ENCODE data around the gene AOC2.
"Not testable (repeated sequence)": the region's sequence is repeated elsewhere in the genome, so short reads cannot be mapped to it uniquely, and the experiment has no call there.

Gene AOC2

DNA sequence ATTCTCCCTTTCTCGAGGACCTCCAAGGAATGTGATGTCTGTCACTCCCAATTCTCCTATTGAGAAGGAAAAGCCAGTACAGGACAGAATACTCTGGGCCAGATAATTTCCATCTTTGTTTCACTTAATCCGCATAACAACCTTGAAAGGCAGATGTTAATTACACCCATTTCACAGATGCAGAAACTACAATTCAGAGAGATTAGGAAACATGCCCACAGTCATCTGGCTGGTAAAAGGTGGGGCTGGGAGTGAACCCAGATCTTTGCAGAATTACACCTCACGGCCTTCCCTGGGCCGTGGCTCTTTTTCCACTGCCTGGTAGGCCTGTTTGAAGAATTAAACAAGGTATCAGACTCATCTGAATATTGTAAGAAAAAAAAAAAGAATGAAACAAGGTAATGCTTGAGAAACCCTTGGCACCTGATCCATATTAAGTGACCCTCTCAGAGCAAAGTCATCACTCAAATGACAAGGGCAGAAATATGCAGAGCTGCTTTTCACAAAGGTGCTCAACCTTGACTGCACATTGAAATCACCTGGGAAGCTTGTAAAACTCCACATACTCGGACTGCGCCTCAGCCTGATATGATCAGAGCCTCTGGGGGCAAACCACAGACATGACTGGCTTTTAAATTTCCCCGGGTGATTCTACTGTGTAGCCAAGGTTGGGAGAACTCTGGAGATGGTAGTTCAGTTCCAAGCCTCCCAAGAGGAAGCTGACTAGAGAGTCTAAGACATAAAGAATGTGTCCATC lies 39.6 kb downstream of the AOC2 start:
- no peak for DNase-seq

DNA sequence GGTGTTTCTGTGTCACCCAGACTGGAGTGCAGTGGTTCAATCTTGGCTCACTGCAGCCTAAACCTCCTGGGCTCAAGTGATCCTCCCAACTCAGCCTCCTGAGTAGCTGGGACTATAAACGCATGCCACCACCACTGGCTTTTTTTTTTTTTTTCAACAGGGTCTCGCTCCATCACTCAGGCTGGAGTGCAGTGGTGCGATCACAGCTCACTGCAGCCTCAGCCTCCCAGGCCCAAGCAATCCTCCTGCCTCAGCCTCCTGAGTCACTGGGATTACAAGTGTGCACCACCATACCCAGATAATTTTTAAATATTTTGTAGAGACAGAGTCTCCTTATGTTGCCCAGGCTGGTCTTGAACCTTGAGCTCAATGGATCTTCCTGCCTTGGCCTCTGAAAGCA lies 41.4 kb downstream of the AOC2 start:
- DNase-seq = not testable (repeated sequence)

DNA sequence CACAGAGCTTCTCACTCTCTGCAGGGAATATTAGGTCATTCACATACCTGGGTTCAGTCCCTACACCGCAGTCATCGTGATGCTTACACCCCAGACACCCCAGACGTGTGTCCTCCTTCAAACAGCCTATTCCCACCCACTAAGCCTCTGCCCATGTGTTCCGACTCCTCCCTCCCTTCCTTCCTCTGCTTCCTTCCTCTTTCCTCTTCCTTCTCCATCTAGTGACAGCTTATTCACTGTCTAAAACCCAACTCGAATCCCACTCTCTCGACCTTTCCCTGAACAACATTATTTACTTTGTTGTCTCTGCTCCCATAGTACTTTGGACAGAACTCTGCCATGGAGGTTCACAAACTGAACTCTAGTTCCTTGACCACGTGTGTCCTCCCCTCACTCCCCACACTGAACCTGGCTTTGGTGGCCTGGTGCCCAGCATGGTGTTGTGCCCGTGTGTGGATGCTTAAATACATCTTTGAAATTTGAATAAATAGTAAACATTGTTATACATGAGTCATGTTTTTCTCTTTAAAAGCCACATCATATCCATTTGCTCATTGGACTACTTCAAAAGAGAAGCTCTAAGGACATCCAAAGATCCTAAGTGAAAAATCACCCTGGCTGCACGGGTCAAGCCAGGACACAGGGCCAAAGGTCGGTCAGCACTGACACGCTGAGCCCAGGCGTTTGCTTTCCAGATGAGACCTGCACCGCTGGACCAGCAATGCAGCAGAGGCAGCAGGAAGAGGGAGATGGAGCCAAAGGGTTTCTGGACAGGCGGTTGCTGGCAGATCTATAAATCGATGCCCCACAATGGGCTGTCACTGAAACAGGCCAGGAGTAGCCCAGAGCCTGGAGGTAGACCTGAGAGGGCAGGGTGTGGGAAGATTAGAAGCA lies 42.1 kb downstream of the AOC2 start:
- no peak for DNase-seq

DNA sequence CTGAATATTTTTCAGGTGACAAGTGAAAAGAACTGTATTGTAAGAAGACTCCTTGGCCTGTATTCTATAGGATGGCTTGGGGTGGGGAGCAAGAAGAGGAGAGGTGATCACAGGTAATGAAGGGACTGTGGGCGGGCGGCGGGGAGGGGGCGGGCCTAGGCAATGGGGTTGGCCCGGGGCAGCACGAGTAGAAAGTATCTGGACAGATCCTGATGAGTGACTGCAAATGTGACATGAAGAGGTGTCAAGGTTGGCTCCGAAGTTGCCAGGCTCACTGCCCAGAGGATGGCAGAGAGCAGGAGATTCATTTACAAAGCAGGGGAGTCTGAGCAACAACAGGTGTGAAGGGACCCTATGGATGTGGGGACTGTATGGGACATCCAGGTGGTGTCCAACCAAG lies 45.4 kb downstream of the AOC2 start:
- DNase-seq = no peak

DNA sequence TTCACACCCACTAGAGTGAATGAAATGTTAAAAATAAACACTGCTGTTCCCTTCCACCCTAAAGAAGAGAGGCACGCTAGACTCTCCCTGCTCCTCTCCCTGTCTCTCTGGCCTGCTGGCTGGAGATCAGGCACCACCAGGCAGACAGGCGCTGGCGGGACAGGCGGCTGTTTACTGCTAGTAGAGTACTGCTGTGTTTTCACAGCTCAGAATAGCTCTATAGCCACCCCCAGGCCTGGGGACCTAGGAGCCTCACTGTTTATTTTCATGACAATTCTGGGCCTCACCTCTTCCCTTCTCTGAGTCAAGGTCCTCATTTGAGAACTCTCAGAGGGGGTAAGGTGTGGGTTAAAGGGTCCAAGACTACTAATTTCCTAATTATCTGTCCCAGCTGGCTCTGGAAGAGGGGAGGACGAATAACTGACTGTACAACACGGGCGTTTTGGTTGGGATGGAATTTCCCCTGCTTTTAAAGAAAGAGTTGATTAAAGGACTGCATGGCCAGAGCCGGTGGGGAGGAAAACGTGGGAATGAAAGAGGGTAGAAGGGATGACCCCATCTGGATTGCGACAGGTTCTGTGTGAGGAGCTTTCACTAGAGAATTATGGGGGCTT lies 47.3 kb downstream of the AOC2 start:
- no peak for DNase-seq

DNA sequence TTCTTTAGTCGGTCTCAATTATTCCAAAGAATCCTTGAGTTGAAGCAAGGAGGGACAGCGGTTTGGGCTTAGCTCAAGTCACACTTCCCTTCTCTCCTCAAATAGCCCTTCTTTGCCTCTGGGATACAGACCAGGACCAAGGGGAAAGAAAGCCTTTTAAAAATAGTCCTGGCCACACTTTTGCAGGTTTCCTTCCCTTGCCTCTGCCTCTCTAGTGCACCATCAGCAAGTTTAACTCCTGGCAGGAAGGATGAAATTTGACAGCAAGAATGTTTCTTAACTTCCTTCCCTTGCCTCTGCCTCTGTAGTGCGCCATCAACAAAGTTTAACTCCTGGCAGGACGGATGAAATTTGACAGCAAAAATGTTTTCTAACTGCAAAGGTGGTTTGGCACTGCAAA lies 49.0 kb downstream of the AOC2 start:
- no peak for DNase-seq

DNA sequence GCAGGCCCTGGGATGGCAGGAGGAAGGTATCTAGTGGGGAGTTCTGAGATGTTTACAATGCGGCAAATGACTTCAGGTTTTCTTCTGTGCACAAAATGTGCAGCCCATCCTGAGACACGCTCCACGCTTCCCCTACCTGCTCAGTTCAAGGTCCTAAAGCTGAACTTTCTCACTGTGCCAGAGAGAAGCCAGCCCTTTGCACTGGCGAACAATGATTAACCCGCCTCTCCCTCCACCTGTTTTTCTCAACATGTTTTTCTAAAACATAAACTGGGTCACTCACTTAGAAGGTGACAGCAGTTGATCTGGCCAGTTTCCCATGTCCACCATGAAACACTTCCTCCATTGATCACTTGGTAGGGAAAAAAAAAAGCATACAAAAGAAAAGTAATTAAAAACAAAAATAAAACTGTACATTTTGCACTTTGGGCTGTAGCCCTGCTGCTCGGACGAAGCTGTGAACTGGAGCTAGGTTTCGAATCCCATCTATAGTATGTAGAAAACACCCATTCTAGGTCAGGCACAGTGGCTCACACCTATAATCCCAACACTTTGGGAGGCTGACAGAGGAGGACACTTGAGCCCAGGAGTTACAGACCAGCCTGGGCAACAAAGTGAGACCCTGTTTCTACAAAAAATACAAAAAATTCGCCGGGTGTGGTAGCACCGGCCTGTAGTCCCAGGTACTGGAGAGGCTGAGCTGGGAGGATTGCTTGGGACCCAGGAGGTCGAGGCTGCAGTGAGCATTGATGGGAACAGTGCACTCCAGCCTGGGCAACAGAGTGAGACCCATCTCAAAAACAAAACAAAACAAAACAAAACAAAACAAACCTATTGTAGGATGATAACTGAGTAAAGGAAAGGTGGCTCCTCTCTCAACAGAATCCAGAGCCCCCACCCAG lies 50.2 kb downstream of the AOC2 start:
- DNase-seq = no peak

DNA sequence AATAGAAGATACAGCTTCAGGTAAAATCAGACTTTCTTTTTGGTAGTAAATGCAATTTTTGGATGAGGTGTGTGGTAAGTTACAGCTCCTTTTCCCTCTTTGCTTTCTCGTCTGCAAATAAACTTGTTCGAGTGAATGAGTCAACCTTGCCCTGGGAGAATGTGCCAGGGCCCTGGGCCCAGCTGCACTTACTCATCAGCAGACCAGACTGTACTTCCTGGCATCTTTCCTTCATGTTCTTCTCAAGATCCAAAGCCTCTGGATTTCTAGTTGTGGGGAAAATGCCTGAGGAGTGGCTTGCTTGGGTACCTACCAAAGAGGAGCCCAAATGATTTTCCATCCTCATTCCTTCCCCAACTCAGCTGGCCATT lies 50.8 kb downstream of the AOC2 start:
- DNase-seq = no peak

DNA sequence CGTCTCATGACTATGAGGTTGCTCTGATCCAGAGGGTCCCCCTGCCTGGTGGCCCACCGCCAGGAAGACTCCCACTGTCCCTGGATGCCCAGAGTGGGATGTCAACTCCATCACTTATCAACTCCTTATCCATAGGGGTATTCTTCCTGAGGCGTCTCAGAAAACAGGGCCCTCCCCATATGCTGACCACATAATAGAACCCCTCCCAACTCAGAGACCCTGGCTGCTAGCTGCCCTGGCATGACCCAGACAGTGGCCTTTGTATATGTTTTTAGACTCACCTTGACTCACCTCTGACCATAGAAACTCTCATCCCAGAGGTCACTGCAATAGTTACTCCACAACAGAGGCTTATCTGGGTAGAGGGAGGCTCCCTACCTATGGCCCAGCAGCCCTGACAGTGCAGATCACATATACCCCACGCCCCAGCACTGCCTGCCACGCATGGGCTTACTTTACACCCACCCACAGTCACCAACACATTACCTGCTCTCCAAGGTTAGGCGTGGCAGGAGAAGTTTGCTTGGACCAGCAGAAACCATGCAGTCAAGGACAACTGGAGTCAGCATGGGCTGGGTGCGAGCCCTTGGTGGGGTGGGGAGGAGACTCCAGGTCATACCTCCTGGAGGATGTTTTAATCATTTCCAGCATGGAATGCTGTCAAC lies 53.9 kb downstream of the AOC2 start:
- no peak for DNase-seq

DNA sequence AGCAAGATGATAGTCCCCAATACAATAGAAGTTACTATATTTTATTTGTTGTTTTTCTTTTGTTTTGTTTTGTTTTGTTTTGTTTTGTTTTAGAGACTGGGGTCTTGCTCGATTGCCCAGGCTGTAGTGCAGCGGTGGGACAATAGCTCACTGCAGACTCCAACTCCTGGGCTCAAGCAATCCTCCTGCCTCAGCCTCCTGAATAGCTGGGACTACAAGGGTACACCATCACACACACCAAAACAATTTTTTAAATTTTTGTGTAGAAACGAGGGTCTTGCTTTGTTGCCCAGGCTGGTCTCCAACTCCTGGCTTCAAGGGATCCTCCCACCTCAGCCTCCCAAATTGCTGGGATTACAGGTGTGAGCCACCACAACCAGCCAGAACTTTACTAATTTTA lies 55.6 kb downstream of the AOC2 start:
- not testable (repeated sequence) for DNase-seq
